ENCODE results near the gene DLEC1.
A peak's percentile ranks its signal among the peaks of the same experiment; 100 is the strongest.
"Not testable (repeated sequence)": the region's sequence is repeated elsewhere in the genome, so short reads cannot be mapped to it uniquely, and the experiment has no call there.

Gene DLEC1

GRCh38 chr3:38154625-38155255 lies 115.7 kb downstream of the DLEC1 start:
- no peak overlapping the region for H3K4me3 ChIP-seq (ENCODE audit: severe bottlenecking)

DNA sequence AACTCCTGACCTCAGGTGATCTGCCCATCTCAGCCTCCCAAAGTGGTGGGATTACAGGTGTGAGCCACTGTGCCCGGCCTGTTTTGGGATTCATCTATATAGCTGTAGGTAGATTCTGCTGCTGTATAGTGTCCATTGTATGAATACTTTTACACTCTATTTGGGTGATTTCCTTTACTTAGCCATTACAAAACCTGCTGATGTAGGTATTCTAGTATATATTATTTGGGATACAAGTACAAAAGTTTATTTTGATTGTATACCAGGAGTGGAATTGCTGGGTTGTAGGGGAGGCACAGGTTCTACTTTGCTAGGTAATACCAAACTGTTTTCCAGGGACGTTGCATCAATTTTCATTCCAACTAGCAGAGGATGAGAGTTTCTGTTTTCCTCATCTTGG lies 116.8 kb downstream of the DLEC1 start:
- H3K4me1 ChIP-seq (ENCODE audit: insufficient read depth, poor library complexity, severe bottlenecking) = peaks cover 62% of the 10 kb centered on the region
- DNase-seq (ENCODE audit: low spot score) (no peak), ATAC-seq (ENCODE audit: low read depth) (no peak)
- H3K27me3 ChIP-seq (ENCODE audit: insufficient read depth, poor library complexity, severe bottlenecking) = no peaks in the 10 kb centered on the region
- TF ChIP-seq, protein P1, sequence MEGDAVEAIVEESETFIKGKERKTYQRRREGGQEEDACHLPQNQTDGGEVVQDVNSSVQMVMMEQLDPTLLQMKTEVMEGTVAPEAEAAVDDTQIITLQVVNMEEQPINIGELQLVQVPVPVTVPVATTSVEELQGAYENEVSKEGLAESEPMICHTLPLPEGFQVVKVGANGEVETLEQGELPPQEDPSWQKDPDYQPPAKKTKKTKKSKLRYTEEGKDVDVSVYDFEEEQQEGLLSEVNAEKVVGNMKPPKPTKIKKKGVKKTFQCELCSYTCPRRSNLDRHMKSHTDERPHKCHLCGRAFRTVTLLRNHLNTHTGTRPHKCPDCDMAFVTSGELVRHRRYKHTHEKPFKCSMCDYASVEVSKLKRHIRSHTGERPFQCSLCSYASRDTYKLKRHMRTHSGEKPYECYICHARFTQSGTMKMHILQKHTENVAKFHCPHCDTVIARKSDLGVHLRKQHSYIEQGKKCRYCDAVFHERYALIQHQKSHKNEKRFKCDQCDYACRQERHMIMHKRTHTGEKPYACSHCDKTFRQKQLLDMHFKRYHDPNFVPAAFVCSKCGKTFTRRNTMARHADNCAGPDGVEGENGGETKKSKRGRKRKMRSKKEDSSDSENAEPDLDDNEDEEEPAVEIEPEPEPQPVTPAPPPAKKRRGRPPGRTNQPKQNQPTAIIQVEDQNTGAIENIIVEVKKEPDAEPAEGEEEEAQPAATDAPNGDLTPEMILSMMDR (IDR thresholded peaks at IDR 0.05; ENCODE audit: poor library complexity, severe bottlenecking) = no peak
- peak overlapping the region; percentile 90 for H3K27ac ChIP-seq (ENCODE audit: poor library complexity, severe bottlenecking)
- H3K9me3 ChIP-seq (ENCODE audit: severe bottlenecking) = no peaks in the 10 kb centered on the region
- H3K36me3 ChIP-seq (ENCODE audit: low read depth) = no peaks in the 10 kb centered on the region
- no peak overlapping the region for H3K4me3 ChIP-seq (ENCODE audit: severe bottlenecking)

More at GRCh38 chr3:38154625-38155255, 115.7 kb downstream of the DLEC1 start:
- TF ChIP-seq, protein P1 (IDR thresholded peaks at IDR 0.05; ENCODE audit: poor library complexity, severe bottlenecking) = no peak
- peak; percentile 74 for ATAC-seq (ENCODE audit: low read depth)
- H3K9me3 ChIP-seq (ENCODE audit: severe bottlenecking) = no peaks in the 10 kb centered on the region
- peaks cover 62% of the 10 kb centered on the region for H3K4me1 ChIP-seq (ENCODE audit: insufficient read depth, poor library complexity, severe bottlenecking)
- DNase-seq (ENCODE audit: low spot score) = no peak
- H3K27ac ChIP-seq (ENCODE audit: poor library complexity, severe bottlenecking) = peak overlapping the region; percentile 90
- no peaks in the 10 kb centered on the region for H3K36me3 ChIP-seq (ENCODE audit: low read depth)
- H3K27me3 ChIP-seq (ENCODE audit: insufficient read depth, poor library complexity, severe bottlenecking) = no peaks in the 10 kb centered on the region

DNA sequence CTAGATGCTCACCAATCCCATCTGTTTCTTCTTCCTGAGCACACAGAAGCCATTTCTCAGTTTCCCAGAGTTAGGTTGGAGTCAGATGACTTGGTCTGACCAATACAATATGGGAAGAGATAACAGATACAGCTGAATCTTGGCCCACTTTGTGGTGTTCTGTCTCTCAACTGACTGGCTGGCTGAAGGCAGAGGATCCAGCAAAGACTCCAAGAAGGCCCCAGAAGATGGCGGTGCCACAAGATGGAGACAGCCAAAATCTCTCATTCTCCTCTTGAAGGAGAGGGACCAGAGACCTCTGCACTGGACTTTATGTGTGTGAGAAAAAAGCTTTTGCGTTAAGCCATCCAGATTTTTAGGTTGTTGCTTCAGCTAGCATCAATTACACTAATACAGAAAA lies 118.1 kb downstream of the DLEC1 start:
- H3K27ac ChIP-seq (ENCODE audit: poor library complexity, severe bottlenecking) = peak overlapping the region; percentile 90
- DNase-seq (ENCODE audit: low spot score) = no peak
- no peaks in the 10 kb centered on the region for H3K36me3 ChIP-seq (ENCODE audit: low read depth)
- peaks cover 50% of the 10 kb centered on the region for H3K4me1 ChIP-seq (ENCODE audit: insufficient read depth, poor library complexity, severe bottlenecking)
- H3K4me3 ChIP-seq (ENCODE audit: severe bottlenecking) = no peak overlapping the region
- ATAC-seq (ENCODE audit: low read depth) = no peak
- H3K9me3 ChIP-seq (ENCODE audit: severe bottlenecking) = no peaks in the 10 kb centered on the region
- TF ChIP-seq, protein P1 (IDR thresholded peaks at IDR 0.05; ENCODE audit: poor library complexity, severe bottlenecking) = no peak
- H3K27me3 ChIP-seq (ENCODE audit: insufficient read depth, poor library complexity, severe bottlenecking) = no peaks in the 10 kb centered on the region

- TF ChIP-seq, protein P1 (IDR thresholded peaks at IDR 0.05; ENCODE audit: poor library complexity, severe bottlenecking) = no peak
- peak; percentile 94 for DNase-seq (ENCODE audit: low spot score)
- ATAC-seq (ENCODE audit: low read depth) = peak; percentile 75
- H3K4me3 ChIP-seq (ENCODE audit: severe bottlenecking) = no peak overlapping the region
- peak overlapping the region; percentile 90 for H3K27ac ChIP-seq (ENCODE audit: poor library complexity, severe bottlenecking)
- H3K27me3 ChIP-seq (ENCODE audit: insufficient read depth, poor library complexity, severe bottlenecking) = no peaks in the 10 kb centered on the region
- no peaks in the 10 kb centered on the region for H3K9me3 ChIP-seq (ENCODE audit: severe bottlenecking)
- peaks cover 45% of the 10 kb centered on the region for H3K4me1 ChIP-seq (ENCODE audit: insufficient read depth, poor library complexity, severe bottlenecking)
- H3K36me3 ChIP-seq (ENCODE audit: low read depth) = no peaks in the 10 kb centered on the region
Observed at GRCh38 chr3:38157595-38157994, 118.6 kb downstream of the DLEC1 start.

GRCh38 chr3:38158472-38158871 lies 119.5 kb downstream of the DLEC1 start:
- Histone ChIP-seq H3K9me3 (ENCODE audit: severe bottlenecking) (no peaks in the 10 kb centered on the region), H3K36me3 (ENCODE audit: low read depth) (no peaks in the 10 kb centered on the region), H3K4me1 (ENCODE audit: insufficient read depth, poor library complexity, severe bottlenecking) (peaks cover 36% of the 10 kb centered on the region), H3K27ac (ENCODE audit: poor library complexity, severe bottlenecking) (peak overlapping the region; percentile 90), H3K27me3 (ENCODE audit: insufficient read depth, poor library complexity, severe bottlenecking) (no peaks in the 10 kb centered on the region), H3K4me3 (ENCODE audit: severe bottlenecking) (no peak overlapping the region)
- TF ChIP-seq, protein P1 (IDR thresholded peaks at IDR 0.05; ENCODE audit: poor library complexity, severe bottlenecking) = no peak
- DNase-seq (ENCODE audit: low spot score) = no peak
- ATAC-seq (ENCODE audit: low read depth) = no peak

DNA sequence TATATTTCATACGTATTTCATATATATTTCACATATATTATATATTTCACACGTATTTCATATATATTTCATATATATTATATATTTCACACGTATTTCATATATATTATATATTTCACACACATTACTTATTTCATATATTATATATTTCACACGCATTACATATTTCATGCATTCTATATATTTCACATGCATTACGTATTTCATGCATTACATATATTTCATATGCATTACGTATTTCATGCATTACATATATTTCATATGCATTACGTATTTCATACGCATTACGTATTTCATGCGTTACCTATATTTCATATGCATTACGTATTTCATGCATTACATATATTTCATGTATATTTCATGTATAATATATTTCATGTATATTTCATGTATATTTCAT lies 121.7 kb downstream of the DLEC1 start:
- not testable (repeated sequence) for H3K27ac ChIP-seq (ENCODE audit: poor library complexity, severe bottlenecking); H3K4me3 ChIP-seq (ENCODE audit: severe bottlenecking); DNase-seq (ENCODE audit: low spot score); H3K9me3 ChIP-seq (ENCODE audit: severe bottlenecking); H3K36me3 ChIP-seq (ENCODE audit: low read depth); ATAC-seq (ENCODE audit: low read depth); H3K27me3 ChIP-seq (ENCODE audit: insufficient read depth, poor library complexity, severe bottlenecking)
- H3K4me1 ChIP-seq (ENCODE audit: insufficient read depth, poor library complexity, severe bottlenecking) = peaks cover 21% of the 10 kb centered on the region
